ENCODE measurements around the gene EPHA2.

DNA sequence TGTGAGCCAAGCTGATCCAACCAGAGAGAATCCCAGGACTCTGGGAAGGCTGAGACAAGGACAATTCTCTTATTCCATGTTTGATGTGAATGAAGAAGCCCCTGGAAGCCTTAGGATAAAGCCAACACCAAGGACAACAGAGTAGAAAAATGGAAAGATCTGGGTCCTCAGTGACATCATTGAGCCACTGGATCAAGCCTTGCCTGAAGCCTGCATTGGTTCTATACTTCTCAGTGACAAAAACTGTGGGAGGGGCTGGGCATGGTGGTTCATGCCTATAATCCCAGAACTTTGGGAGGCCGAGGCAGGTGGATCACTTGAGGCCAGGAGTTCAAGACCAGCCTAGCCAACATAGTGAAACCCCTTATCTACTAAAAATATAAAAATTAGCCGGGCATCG is 41.0 kb upstream of the EPHA2 start:
- TF ChIP-seq, protein P1, sequence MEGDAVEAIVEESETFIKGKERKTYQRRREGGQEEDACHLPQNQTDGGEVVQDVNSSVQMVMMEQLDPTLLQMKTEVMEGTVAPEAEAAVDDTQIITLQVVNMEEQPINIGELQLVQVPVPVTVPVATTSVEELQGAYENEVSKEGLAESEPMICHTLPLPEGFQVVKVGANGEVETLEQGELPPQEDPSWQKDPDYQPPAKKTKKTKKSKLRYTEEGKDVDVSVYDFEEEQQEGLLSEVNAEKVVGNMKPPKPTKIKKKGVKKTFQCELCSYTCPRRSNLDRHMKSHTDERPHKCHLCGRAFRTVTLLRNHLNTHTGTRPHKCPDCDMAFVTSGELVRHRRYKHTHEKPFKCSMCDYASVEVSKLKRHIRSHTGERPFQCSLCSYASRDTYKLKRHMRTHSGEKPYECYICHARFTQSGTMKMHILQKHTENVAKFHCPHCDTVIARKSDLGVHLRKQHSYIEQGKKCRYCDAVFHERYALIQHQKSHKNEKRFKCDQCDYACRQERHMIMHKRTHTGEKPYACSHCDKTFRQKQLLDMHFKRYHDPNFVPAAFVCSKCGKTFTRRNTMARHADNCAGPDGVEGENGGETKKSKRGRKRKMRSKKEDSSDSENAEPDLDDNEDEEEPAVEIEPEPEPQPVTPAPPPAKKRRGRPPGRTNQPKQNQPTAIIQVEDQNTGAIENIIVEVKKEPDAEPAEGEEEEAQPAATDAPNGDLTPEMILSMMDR (IDR thresholded peaks at IDR 0.05), result no peak
- no peak for TF ChIP-seq POLR2A (IDR thresholded peaks at IDR 0.05)

Measured in body of pancreas (tissue), 4 donors.